Naive B cell (primary cell): Measurements from ENCODE around the gene ASCL5. TPM values are rescaled to one million over a fixed set of nuclear protein-coding genes. Genes with fewer than 3 reads are reported as not detected.

Experiments
- ATAC-seq, 2 donors: fragments of 150-1000 bp; cut with Tn5 transposase; 2 replicates each; pipeline ENCODE4 v1.10.0; 2021; ENCODE audit warnings: low read depth in 2 of 2, mild to moderate bottlenecking in 2 of 2, moderate library complexity in 2 of 2
- DNase-seq: peaks from one replicate; pipeline ENCODE4 v3.0.0; 2022
- H3K27ac Mint-ChIP-seq, 6 donors: one replicate each; pipeline ENCODE4 v1.8.0; 2020 to 2022; ENCODE audit warnings: mild to moderate bottlenecking in 6 of 6, mixed read lengths in 6 of 6, moderate library complexity in 5 of 6, inconsistent platforms in 2 of 6
- H3K27me3 Mint-ChIP-seq, 3 donors: one replicate each; pipeline ENCODE4 v1.8.0; 2021 to 2022; ENCODE audit warnings: mixed read lengths in 3 of 3, mild to moderate bottlenecking in 1 of 3
- H3K36me3 Mint-ChIP-seq, 2 donors: one replicate each; pipeline ENCODE4 v1.8.0; 2020 to 2022; ENCODE audit warnings: mixed read lengths in 2 of 2, inconsistent platforms in 1 of 2, mild to moderate bottlenecking in 1 of 2
- H3K4me1 Mint-ChIP-seq, 3 donors: one replicate each; pipeline ENCODE4 v1.8.0; 2020 to 2022; ENCODE audit warnings: mixed read lengths in 3 of 3, inconsistent platforms in 1 of 3, mild to moderate bottlenecking in 1 of 3, moderate library complexity in 1 of 3
- H3K4me3 Mint-ChIP-seq, 8 donors: one replicate each; pipeline ENCODE4 v1.8.0; 2020 to 2022; ENCODE audit warnings: mild to moderate bottlenecking in 8 of 8, mixed read lengths in 8 of 8, moderate library complexity in 8 of 8, inconsistent platforms in 2 of 8
- H3K9me3 Mint-ChIP-seq, 7 donors: one replicate each; pipeline ENCODE4 v1.8.0; 2020 to 2022; ENCODE audit warnings: mixed read lengths in 7 of 7, mild to moderate bottlenecking in 5 of 7, inconsistent platforms in 2 of 7, moderate library complexity in 1 of 7
- polyA plus RNA-seq, 6 donors: library from polyadenylated mRNA; unstranded; fragments of 300-500 nt; fragmentation: Illumina TruSeq; gene quantifications; one replicate each; pipeline ENCODE4 v1.2.3, GENCODE V29; 2021; ENCODE audit warnings: low read depth in 6 of 6

ASCL5 gene
- polyA plus RNA-seq, 6 donors from 2014 or later = not detected

DNA sequence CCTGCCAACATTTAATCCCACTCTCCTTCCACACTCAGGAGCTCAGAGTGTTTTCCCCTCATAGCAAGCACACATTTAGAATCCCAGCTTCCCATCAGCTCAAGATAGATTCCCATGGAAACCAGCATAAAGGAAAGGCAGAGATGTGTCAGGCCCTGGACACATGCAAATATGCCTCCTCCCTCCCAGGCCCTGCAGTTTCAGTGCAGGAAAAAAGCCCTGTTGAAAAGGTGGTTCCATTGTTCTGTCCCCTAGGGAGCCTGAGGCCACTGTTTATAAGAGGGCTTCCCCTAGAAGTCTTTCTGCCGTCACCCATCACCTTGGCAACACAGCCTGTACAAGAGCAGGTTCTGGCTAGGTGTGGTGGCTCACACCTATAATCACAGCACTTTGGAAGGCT is 18.4 kb downstream of the ASCL5 start:
- Mint-ChIP-seq H3K9me3 (no peaks in the 10 kb centered on the region), H3K4me3 (no peak overlapping the region), H3K27ac (peak overlapping the region in 1 of 6 donors; percentile 60), H3K36me3 (no peaks in the 10 kb centered on the region), H3K27me3 (peaks cover 5 to 24% (median 16%) of the 10 kb centered on the region in 3 donors), H3K4me1 (peaks cover 0 to 4% (median 0%) of the 10 kb centered on the region in 3 donors)
- ATAC-seq (peak in 1 of 2 donors; percentile 43), DNase-seq (no peak)

GRCh38 chr1:201105688-201106087 is 21.3 kb downstream of the ASCL5 start:
- Mint-ChIP-seq H3K9me3 (no peaks in the 10 kb centered on the region), H3K4me3 (no peak overlapping the region), H3K36me3 (no peaks in the 10 kb centered on the region), H3K4me1 (no peaks in the 10 kb centered on the region), H3K27me3 (no peaks in the 10 kb centered on the region), H3K27ac (no peak overlapping the region)
- DNase-seq (no peak), ATAC-seq (no peak)

GRCh38 chr1:201104141-201104540 is 22.8 kb downstream of the ASCL5 start:
- DNase-seq = no peak
- ATAC-seq = no peak
- Mint-ChIP-seq H3K27me3 (peaks cover 0 to 6% (median 5%) of the 10 kb centered on the region in 3 donors), H3K27ac (no peak overlapping the region), H3K36me3 (no peaks in the 10 kb centered on the region), H3K9me3 (no peaks in the 10 kb centered on the region), H3K4me3 (no peak overlapping the region), H3K4me1 (no peaks in the 10 kb centered on the region)

- no peaks in the 10 kb centered on the region for H3K4me1 Mint-ChIP-seq
- H3K36me3 Mint-ChIP-seq = no peaks in the 10 kb centered on the region
- no peak overlapping the region for H3K27ac Mint-ChIP-seq
- H3K4me3 Mint-ChIP-seq = no peak overlapping the region
- H3K9me3 Mint-ChIP-seq = no peaks in the 10 kb centered on the region
- ATAC-seq (no peak), DNase-seq (no peak)
- H3K27me3 Mint-ChIP-seq = peaks cover 0 to 7% (median 7%) of the 10 kb centered on the region in 3 donors
Measured at GRCh38 chr1:201103666-201104065, 23.3 kb downstream of the ASCL5 start.

GRCh38 chr1:201100169-201100930 is 26.6 kb downstream of the ASCL5 start:
- DNase-seq = no peak
- ATAC-seq = no peak
- Mint-ChIP-seq H3K27ac (no peak overlapping the region), H3K36me3 (no peaks in the 10 kb centered on the region), H3K9me3 (no peaks in the 10 kb centered on the region), H3K4me3 (no peak overlapping the region), H3K4me1 (peaks cover 2 to 7% (median 4%) of the 10 kb centered on the region in 3 donors), H3K27me3 (peaks cover 0 to 19% (median 7%) of the 10 kb centered on the region in 3 donors)

DNA sequence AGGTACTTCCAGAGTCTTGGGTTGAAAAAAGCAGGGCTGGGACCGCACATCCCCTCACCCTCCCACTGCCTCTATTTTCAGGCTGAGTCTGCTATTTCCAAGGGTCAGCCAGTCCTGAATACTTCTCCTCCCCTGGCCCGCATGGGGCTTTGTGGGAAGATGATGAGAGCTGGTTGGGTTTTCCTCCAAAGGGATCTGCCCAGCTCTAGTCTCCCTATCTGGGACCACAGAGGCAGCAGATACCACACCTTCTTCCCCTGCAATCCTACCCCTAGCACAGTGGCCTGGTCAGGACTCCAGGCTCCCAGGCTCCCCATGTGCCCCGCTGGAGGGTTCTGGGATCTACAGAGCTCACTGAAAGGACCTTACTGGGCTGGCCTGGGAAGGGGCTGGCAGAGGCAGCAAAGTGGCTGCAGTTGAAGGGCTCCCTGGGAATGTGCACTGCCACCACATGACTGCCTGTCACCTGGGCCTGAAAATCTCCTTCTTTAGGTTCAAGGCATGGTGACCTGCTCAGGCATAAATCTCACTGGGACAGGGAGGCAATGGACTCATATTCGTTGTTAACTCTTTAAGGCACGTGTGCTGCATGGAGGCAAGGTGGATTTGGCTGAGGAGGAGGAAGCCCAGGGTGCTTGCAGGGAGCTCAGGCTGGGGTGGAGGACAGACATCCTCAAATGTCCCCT is 27.8 kb downstream of the ASCL5 start:
- DNase-seq (no peak), ATAC-seq (no peak)
- Mint-ChIP-seq H3K4me1 (peaks cover 2 to 7% (median 4%) of the 10 kb centered on the region in 3 donors), H3K36me3 (no peaks in the 10 kb centered on the region), H3K9me3 (no peaks in the 10 kb centered on the region), H3K27me3 (peaks cover 0 to 19% (median 7%) of the 10 kb centered on the region in 3 donors), H3K27ac (no peak overlapping the region), H3K4me3 (no peak overlapping the region)

GRCh38 chr1:201096977-201097856 is 29.8 kb downstream of the ASCL5 start:
- H3K4me1 Mint-ChIP-seq = peaks cover 2 to 7% (median 4%) of the 10 kb centered on the region in 3 donors
- no peak overlapping the region for H3K4me3 Mint-ChIP-seq
- no peaks in the 10 kb centered on the region for H3K9me3 Mint-ChIP-seq
- H3K36me3 Mint-ChIP-seq = no peaks in the 10 kb centered on the region
- DNase-seq (no peak), ATAC-seq (no peak)
- H3K27ac Mint-ChIP-seq = peak overlapping the region in 3 of 6 donors; percentile 1 to 45 (median 33)
- H3K27me3 Mint-ChIP-seq = peaks cover 0 to 19% (median 7%) of the 10 kb centered on the region in 3 donors

DNA sequence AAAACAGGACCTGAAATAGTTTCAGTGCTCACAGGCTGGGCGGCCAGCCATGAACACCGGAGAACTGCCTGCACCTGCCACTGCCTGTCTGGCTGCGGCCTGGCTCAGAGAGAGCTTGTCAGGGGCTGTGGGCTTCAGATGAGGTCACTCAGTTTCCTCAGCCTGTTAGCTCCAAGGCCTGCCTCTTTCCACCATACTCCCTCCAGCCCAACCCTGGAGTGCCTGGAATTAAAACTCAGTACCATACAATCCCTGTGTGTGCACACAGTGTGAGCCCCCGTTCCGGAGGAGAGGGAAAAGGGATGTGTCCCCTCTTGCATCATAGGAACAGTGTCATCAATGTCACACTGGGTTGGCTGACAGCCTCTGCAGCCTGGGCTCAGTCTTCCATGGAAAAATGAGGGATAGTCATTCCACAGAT is 30.9 kb downstream of the ASCL5 start:
- H3K4me1 Mint-ChIP-seq = peaks cover 2 to 7% (median 4%) of the 10 kb centered on the region in 3 donors
- peak; percentile 75 for ATAC-seq
- H3K27me3 Mint-ChIP-seq = peaks cover 0 to 19% (median 12%) of the 10 kb centered on the region in 3 donors
- no peak overlapping the region for H3K27ac Mint-ChIP-seq
- DNase-seq = peak; percentile 20
- H3K4me3 Mint-ChIP-seq = no peak overlapping the region
- no peaks in the 10 kb centered on the region for H3K9me3 Mint-ChIP-seq
- no peaks in the 10 kb centered on the region for H3K36me3 Mint-ChIP-seq

DNA sequence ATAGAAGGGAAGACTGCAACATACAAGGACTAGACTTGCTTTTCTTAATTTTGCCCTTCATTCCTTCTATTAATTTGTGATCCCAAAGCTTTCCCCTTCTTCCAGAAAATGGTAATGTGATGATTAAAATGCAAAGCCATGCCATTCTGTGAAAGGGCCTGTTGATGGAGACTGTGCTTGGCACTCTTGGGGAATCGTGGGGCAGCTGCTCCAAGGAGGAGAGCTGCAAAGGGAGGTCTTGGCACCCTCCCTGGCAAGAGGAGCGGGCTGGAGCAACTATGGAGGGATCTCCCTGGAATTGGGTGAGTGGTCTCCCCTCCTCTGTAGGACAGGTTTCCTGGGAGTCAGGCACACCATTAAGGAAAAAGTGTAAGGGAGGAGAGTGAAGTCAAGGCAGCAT is 31.4 kb downstream of the ASCL5 start:
- Mint-ChIP-seq H3K27me3 (peaks cover 0 to 19% (median 12%) of the 10 kb centered on the region in 3 donors), H3K4me1 (peaks cover 2 to 7% (median 4%) of the 10 kb centered on the region in 3 donors), H3K4me3 (no peak overlapping the region), H3K36me3 (no peaks in the 10 kb centered on the region), H3K9me3 (no peaks in the 10 kb centered on the region), H3K27ac (peak overlapping the region in 1 of 6 donors; percentile 29)
- no peak for ATAC-seq
- no peak for DNase-seq

GRCh38 chr1:201094832-201095231 is 32.2 kb downstream of the ASCL5 start:
- no peaks in the 10 kb centered on the region for H3K36me3 Mint-ChIP-seq
- H3K27me3 Mint-ChIP-seq = peaks cover 0 to 19% (median 12%) of the 10 kb centered on the region in 3 donors
- H3K4me1 Mint-ChIP-seq = peaks cover 2 to 7% (median 4%) of the 10 kb centered on the region in 3 donors
- peak overlapping the region in 1 of 8 donors; percentile 16 for H3K4me3 Mint-ChIP-seq
- H3K27ac Mint-ChIP-seq = no peak overlapping the region
- ATAC-seq (no peak), DNase-seq (no peak)
- no peaks in the 10 kb centered on the region for H3K9me3 Mint-ChIP-seq

GRCh38 chr1:201093962-201094361 is 33.0 kb downstream of the ASCL5 start:
- peaks cover 0 to 12% (median 12%) of the 10 kb centered on the region in 3 donors for H3K27me3 Mint-ChIP-seq
- DNase-seq = no peak
- no peak for ATAC-seq
- H3K36me3 Mint-ChIP-seq = no peaks in the 10 kb centered on the region
- H3K4me3 Mint-ChIP-seq = no peak overlapping the region
- H3K9me3 Mint-ChIP-seq = no peaks in the 10 kb centered on the region
- H3K27ac Mint-ChIP-seq = no peak overlapping the region
- H3K4me1 Mint-ChIP-seq = peaks cover 2 to 7% (median 4%) of the 10 kb centered on the region in 3 donors

DNA sequence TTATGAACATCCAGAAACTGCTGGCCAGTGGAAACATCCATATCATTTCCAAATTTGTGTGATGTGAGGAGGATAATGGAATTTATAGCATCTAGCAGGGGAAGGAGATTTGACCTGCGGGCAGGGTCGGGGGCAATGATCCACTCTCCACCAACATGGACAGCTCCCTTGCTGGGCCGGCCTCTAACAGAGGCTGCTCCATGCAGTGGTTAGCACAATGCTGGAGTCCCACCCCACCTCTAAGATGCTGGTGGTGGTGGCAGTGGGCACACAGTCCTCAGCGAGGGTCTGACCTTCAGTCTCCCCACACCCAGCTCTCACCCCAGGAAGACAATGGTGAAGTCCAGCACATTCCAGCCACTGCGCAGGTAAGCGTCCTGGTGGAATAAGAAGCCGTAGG is 33.4 kb downstream of the ASCL5 start:
- ATAC-seq (no peak), DNase-seq (no peak)
- peaks cover 2 to 7% (median 4%) of the 10 kb centered on the region in 3 donors for H3K4me1 Mint-ChIP-seq
- H3K27me3 Mint-ChIP-seq = peaks cover 0 to 12% (median 12%) of the 10 kb centered on the region in 3 donors
- H3K4me3 Mint-ChIP-seq = no peak overlapping the region
- H3K36me3 Mint-ChIP-seq = no peaks in the 10 kb centered on the region
- no peaks in the 10 kb centered on the region for H3K9me3 Mint-ChIP-seq
- H3K27ac Mint-ChIP-seq = no peak overlapping the region

DNA sequence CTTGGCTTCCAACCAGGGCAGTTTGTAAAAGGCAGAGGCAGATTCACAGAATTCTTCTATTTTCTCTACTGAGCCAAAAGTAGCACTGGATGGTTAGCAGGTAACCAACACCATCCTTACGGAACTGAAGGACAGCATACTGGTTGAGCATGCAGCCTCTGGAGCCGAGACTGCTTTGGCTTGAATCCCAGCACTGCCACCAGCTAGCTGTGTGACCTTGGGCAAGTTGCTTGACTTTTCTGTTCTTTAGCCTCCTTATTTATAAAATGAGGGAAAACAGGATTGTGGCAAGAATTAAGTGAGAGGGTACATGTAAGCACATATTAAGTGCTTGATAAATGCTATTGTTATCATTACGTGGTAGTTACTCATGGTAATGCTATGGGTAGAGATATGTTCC is 34.2 kb downstream of the ASCL5 start:
- ATAC-seq (no peak), DNase-seq (no peak)
- Mint-ChIP-seq H3K36me3 (no peaks in the 10 kb centered on the region), H3K4me1 (peaks cover 2 to 7% (median 4%) of the 10 kb centered on the region in 3 donors), H3K27me3 (peaks cover 5 to 18% (median 12%) of the 10 kb centered on the region in 3 donors), H3K9me3 (no peaks in the 10 kb centered on the region), H3K4me3 (no peak overlapping the region), H3K27ac (peak overlapping the region in 1 of 6 donors; percentile 50)
